H1 (cell line): ENCODE results near the gene NAE1. TPM values are rescaled to one million over a fixed set of nuclear protein-coding genes. Genes with fewer than 3 reads are reported as not detected.

ENCODE experiments used
- ATF3 ChIP-seq: IDR thresholded peaks from 2 replicates; pipeline ENCODE4 v1.6.1; 2011; ENCODE audit warnings: low read depth, mild to moderate bottlenecking, low read length; ENCODE audit not compliant: insufficient read depth
- CHD7 ChIP-seq: fragments of 300-600 bp; sonication (generic); IDR thresholded peaks from 2 replicates; pipeline ENCODE4 v1.7.1; 2012; ENCODE audit warnings: low read length, moderate library complexity, mild to moderate bottlenecking, inconsistent platforms; ENCODE audit not compliant: insufficient replicate concordance
- CTBP2 ChIP-seq: IDR thresholded peaks from 2 replicates; pipeline ENCODE4 v1.7.0; 2011; ENCODE audit warnings: borderline replicate concordance, mild to moderate bottlenecking, moderate library complexity, mixed read lengths, low read length; ENCODE audit not compliant: insufficient read depth, insufficient read length
- KDM4A ChIP-seq: IDR thresholded peaks from one replicate; pipeline ENCODE4 v1.7.1; 2012; ENCODE audit warnings: low read depth, mild to moderate bottlenecking, moderate library complexity, low read length, inconsistent platforms; ENCODE audit not compliant: severe bottlenecking
- RXRA ChIP-seq: IDR thresholded peaks from 2 replicates; pipeline ENCODE4 v1.6.1; 2011; ENCODE audit warnings: low read depth, mild to moderate bottlenecking, low read length, moderate library complexity; ENCODE audit not compliant: insufficient read depth
- SRF ChIP-seq: IDR thresholded peaks from 2 replicates; pipeline ENCODE4 v1.6.1; 2011; ENCODE audit warnings: mild to moderate bottlenecking, low read depth, low read length, moderate library complexity
- USF2 ChIP-seq: IDR thresholded peaks from 2 replicates; pipeline ENCODE4 v1.6.1; 2011; ENCODE audit warnings: low read length, improper control_type of control experiment
- ZNF274 ChIP-seq: IDR thresholded peaks from 2 replicates; pipeline ENCODE4 v1.7.0; 2012; ENCODE audit warnings: low read length, borderline replicate concordance; ENCODE audit errors: extremely low read depth
- polyA plus RNA-seq, 7 experiments: library from polyadenylated mRNA; depleted of rRNA in 3 of 7; stranded (reverse) in 5 of 7; unstranded in 2 of 7; fragments of >200 nt in 5 of 7; fragments of 200-250 nt in 2 of 7; gene quantifications; 1 replicate in 5 of 7; 2 replicates in 1 of 7; 4 replicates in 1 of 7; pipeline versions ENCODE4 v1.2.1 to v1.2.3, GENCODE V29; 2011 to 2013; ENCODE audit warnings: missing spikeins in 2 of 7, mixed read lengths in 2 of 7
- total RNA-seq: library from RNA; stranded (reverse); fragmentation: NEBNext Ultra II Directional; extraction: Animal tissue kit (Norgen Biotek cat#: 25700); gene quantifications from 2 replicates; pipeline ENCODE4 v1.2.1, GENCODE V29; 2021

Gene NAE1
- total and polyA plus RNA-seq, 2 of the 8 experiments (the other 6 are each of a cell fraction or from before 2014, with no cell fraction given): 66.6 to 155 TPM

GRCh38 chr16:66851166-66851964, 20.6 kb upstream of the NAE1 start (continued):
- TF ChIP-seq CHD7: no peak
- no peak for TF ChIP-seq SRF
- TF ChIP-seq KDM4A: no peak
- no peak for TF ChIP-seq USF2
- no peak for TF ChIP-seq CTBP2
- TF ChIP-seq ZNF274: no peak
- TF ChIP-seq RXRA: no peak
- no peak for TF ChIP-seq ATF3
